Endothelial cell of umbilical vein (primary cell): ENCODE measurements around the gene DCAF6. TPM values are rescaled to one million over a fixed set of nuclear protein-coding genes. Genes with fewer than 3 reads are reported as not detected.

Experiments
- BruUV-seq: library from RNA; stranded (reverse); fragments of 400-500 nt; replicated peaks from 2 replicates; lab custom pipeline; 2021; lab: Mats Ljungman, UMichigan
- CTCF ChIA-PET: fragments of 300-600, 350-600 bp; sonication (Branson Sonifier 250); formaldehyde crosslinking; loops from one replicate; lab custom pipeline; 2021; ENCODE audit warnings: antibody characterized with exemption, inconsistent platforms; lab: Charles Lee
- POLR2A ChIA-PET: fragments of 300-600, 350-600 bp; sonication (Branson Sonifier 250); formaldehyde crosslinking; loops from one replicate; lab custom pipeline; 2021; ENCODE audit warnings: antibody characterized with exemption, inconsistent platforms; lab: Charles Lee
- DNase-seq: peaks from one replicate; pipeline ENCODE4 v3.0.0-alpha.2; 2011; ENCODE audit warnings: low read depth, low spot score
- FAIRE-seq: peaks from 2 replicates; lab custom pipeline; 2011; peaks lifted over from hg19 to GRCh38; lab: Jason Lieb, UNC
- H2AFZ ChIP-seq: 2 replicates; pipeline ENCODE4 v1.6.0; 2012; ENCODE audit warnings: low read depth, low read length, control low read depth, inconsistent platforms
- H3K27ac ChIP-seq: 2 replicates; pipeline ENCODE4 v1.5.1; 2011; ENCODE audit warnings: low read depth, mild to moderate bottlenecking, control low read depth, low read length, moderate library complexity; ENCODE audit not compliant: insufficient read depth
- H3K27me3 ChIP-seq, 2 experiments: 2 replicates each; pipeline versions ENCODE4 v1.6.0 to v1.6.1; 2011; ENCODE audit warnings: low read length in 2 of 2, mixed read lengths in 1 of 2; ENCODE audit not compliant: control insufficient read depth in 2 of 2, insufficient read depth in 2 of 2
- H3K36me3 ChIP-seq, 2 experiments: 2 replicates in 1 of 2; 3 replicates in 1 of 2; pipeline ENCODE4 v1.5.1; 2011; ENCODE audit warnings: low read length in 2 of 2, mild to moderate bottlenecking in 1 of 2, moderate library complexity in 1 of 2; ENCODE audit not compliant: control insufficient read depth in 2 of 2, insufficient read depth in 2 of 2; ENCODE audit errors: extremely low read depth in 1 of 2
- H3K4me1 ChIP-seq: 3 replicates; pipeline ENCODE4 v1.5.1; 2011; ENCODE audit warnings: mild to moderate bottlenecking, low read length; ENCODE audit not compliant: control insufficient read depth, insufficient read depth; ENCODE audit errors: extremely low read depth
- H3K4me2 ChIP-seq: 2 replicates; pipeline ENCODE4 v1.6.1; 2011; ENCODE audit warnings: low read length, control low read depth, mixed read lengths; ENCODE audit not compliant: insufficient read depth
- H3K4me3 ChIP-seq, 3 experiments: fragments of 200-600 bp in 1 of 3; sonication (generic), shearing (Covaris generic) in 1 of 3; replicated peaks in 1 of 3; 2 replicates each; pipeline ENCODE4 v1.5.1; 2011 to 2016; ENCODE audit warnings: control low read depth in 3 of 3, low read length in 3 of 3, mild to moderate bottlenecking in 2 of 3, inconsistent platforms in 1 of 3, low read depth in 1 of 3, moderate library complexity in 1 of 3; ENCODE audit not compliant: insufficient read depth in 1 of 3
- H3K79me2 ChIP-seq: 2 replicates; pipeline ENCODE4 v1.6.0; 2012; ENCODE audit warnings: low read length, inconsistent platforms; ENCODE audit not compliant: control insufficient read depth, insufficient read depth
- H3K9ac ChIP-seq: replicated peaks from 2 replicates; pipeline ENCODE3; 2011; ENCODE audit warnings: low read length, control low read depth; ENCODE audit not compliant: insufficient read depth; ENCODE audit errors: extremely low read depth
- H3K9me1 ChIP-seq: replicated peaks from 3 replicates; pipeline ENCODE4 v1.6.0; 2011; ENCODE audit warnings: mild to moderate bottlenecking, low read length; ENCODE audit not compliant: control insufficient read depth, insufficient read depth; ENCODE audit errors: extremely low read depth
- H3K9me3 ChIP-seq: replicated peaks from 2 replicates; pipeline ENCODE4 v1.5.1; 2012; ENCODE audit warnings: low read length, inconsistent platforms; ENCODE audit not compliant: control insufficient read depth, insufficient read depth
- H4K20me1 ChIP-seq: replicated peaks from 2 replicates; pipeline ENCODE3; 2011; ENCODE audit warnings: mild to moderate bottlenecking, low read length; ENCODE audit not compliant: control insufficient read depth, insufficient read depth; ENCODE audit errors: extremely low read depth
- EZH2 ChIP-seq: IDR thresholded peaks from 2 replicates; pipeline ENCODE4 v1.6.1; 2012; ENCODE audit warnings: borderline replicate concordance, low read depth, mild to moderate bottlenecking, moderate library complexity, low read length, inconsistent platforms; ENCODE audit not compliant: severe bottlenecking
- FOS ChIP-seq: IDR thresholded peaks from 2 replicates; pipeline ENCODE4 v1.6.1; 2011; ENCODE audit warnings: mild to moderate bottlenecking, low read length, moderate library complexity, borderline replicate concordance; ENCODE audit not compliant: insufficient read depth
- GATA2 ChIP-seq: IDR thresholded peaks from 2 replicates; pipeline ENCODE4 v1.7.0; 2011; ENCODE audit warnings: low read depth, mild to moderate bottlenecking, moderate library complexity, mixed read lengths, low read length; ENCODE audit not compliant: insufficient read length, insufficient read depth
- JUN ChIP-seq: IDR thresholded peaks from 2 replicates; pipeline ENCODE4 v1.6.1; 2011; ENCODE audit warnings: borderline replicate concordance, low read depth; ENCODE audit not compliant: insufficient read length, insufficient read depth
- MYC ChIP-seq: IDR thresholded peaks from one replicate; pipeline ENCODE4 v1.6.1; 2011; ENCODE audit warnings: mild to moderate bottlenecking, low read depth, low read length
- POLR2A ChIP-seq: IDR thresholded peaks from 2 replicates; pipeline ENCODE4 v1.6.1; 2012; ENCODE audit warnings: low read depth, mild to moderate bottlenecking, control low read depth, low read length
- POLR2AphosphoS5 ChIP-seq: IDR thresholded peaks from 2 replicates; pipeline ENCODE4 v1.6.1; 2012; ENCODE audit warnings: low read depth, mild to moderate bottlenecking, control low read depth, low read length, moderate library complexity; ENCODE audit not compliant: insufficient read depth
- dilution Hi-C: fragments of 300-500 bp; cut with MboI; formaldehyde crosslinking; loops from one replicate; pipeline ENCODE4 v1.15.0; 2019; ENCODE audit warnings: low sequenced_read_pairs; ENCODE audit not compliant: extremely low pct_ligation_motif_present
- intact Hi-C: fragments of 100-400 bp; cut with micrococcal nuclease; formaldehyde crosslinking; loops from one replicate; pipeline ENCODE4 v1.10.0; 2022
- polyA plus RNA-seq, 4 experiments: library from polyadenylated mRNA; depleted of rRNA in 3 of 4; stranded (reverse) in 3 of 4; unstranded in 1 of 4; fragments of >200 nt; gene quantifications; 2 replicates each; pipeline versions ENCODE4 v1.2.1 to v1.2.3, GENCODE V29; 2011 to 2012; ENCODE audit warnings: missing spikeins in 1 of 4
- total RNA-seq: library from RNA; stranded (reverse); gene quantifications from 2 replicates; pipeline ENCODE4 v1.2.3, GENCODE V29; 2021
- TF ChIP-seq, protein P1 (sequence below): IDR thresholded peaks from 2 replicates; pipeline ENCODE4 v1.6.1; 2011; ENCODE audit not compliant: insufficient read depth, insufficient read length
- TF ChIP-seq, protein P2 (sequence below), 2 donors: IDR thresholded peaks; 1 replicate in 1 of 2; 2 replicates in 1 of 2; pipeline ENCODE4 v1.5.1; 2011; ENCODE audit warnings: low read length in 2 of 2, mild to moderate bottlenecking in 2 of 2, moderate library complexity in 2 of 2, control low read depth in 1 of 2, inconsistent platforms in 1 of 2, low read depth in 1 of 2; ENCODE audit not compliant: insufficient read depth in 1 of 2; ENCODE audit errors: extremely low read depth in 1 of 2

Gene DCAF6
- total and polyA plus RNA-seq, 2 donors (not counting 3 experiments of a cell fraction or from before 2014, with no cell fraction given), result 28.6 to 39.4 TPM

- CTCF ChIA-PET, result no interaction called here
- TF ChIP-seq, protein P1, sequence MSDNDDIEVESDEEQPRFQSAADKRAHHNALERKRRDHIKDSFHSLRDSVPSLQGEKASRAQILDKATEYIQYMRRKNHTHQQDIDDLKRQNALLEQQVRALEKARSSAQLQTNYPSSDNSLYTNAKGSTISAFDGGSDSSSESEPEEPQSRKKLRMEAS, result no peak
- TF ChIP-seq EZH2 (no peak), FOS (no peak), POLR2A (no peak), MYC (no peak), GATA2 (no peak), JUN (no peak), POLR2AphosphoS5 (no peak)
- TF ChIP-seq, protein P2, sequence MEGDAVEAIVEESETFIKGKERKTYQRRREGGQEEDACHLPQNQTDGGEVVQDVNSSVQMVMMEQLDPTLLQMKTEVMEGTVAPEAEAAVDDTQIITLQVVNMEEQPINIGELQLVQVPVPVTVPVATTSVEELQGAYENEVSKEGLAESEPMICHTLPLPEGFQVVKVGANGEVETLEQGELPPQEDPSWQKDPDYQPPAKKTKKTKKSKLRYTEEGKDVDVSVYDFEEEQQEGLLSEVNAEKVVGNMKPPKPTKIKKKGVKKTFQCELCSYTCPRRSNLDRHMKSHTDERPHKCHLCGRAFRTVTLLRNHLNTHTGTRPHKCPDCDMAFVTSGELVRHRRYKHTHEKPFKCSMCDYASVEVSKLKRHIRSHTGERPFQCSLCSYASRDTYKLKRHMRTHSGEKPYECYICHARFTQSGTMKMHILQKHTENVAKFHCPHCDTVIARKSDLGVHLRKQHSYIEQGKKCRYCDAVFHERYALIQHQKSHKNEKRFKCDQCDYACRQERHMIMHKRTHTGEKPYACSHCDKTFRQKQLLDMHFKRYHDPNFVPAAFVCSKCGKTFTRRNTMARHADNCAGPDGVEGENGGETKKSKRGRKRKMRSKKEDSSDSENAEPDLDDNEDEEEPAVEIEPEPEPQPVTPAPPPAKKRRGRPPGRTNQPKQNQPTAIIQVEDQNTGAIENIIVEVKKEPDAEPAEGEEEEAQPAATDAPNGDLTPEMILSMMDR (IDR thresholded peaks at IDR 0.05; ENCODE audit: extremely low read depth in 1 of 2, insufficient read depth in 1 of 2, low read depth in 1 of 2, low read length in 2 of 2), result no peak
- Histone ChIP-seq H4K20me1 (no peaks in the 10 kb centered on the region), H3K27ac (no peak overlapping the region), H3K9ac (no peak overlapping the region), H3K9me1 (no peaks in the 10 kb centered on the region), H3K4me3 (no peak overlapping the region), H3K79me2 (no peaks in the 10 kb centered on the region), H3K9me3 (no peaks in the 10 kb centered on the region), H2AFZ (no peak overlapping the region), H3K4me1 (no peaks in the 10 kb centered on the region), H3K27me3 (no peaks in the 10 kb centered on the region), H3K4me2 (no peak overlapping the region), H3K36me3 (no peaks in the 10 kb centered on the region)
- no peak for FAIRE-seq
- DNase-seq, result no peak
- POLR2A ChIA-PET, result no interaction called here
- no TSS peak for BruUV-seq
- intact Hi-C loops, result no loop called here
- dilution Hi-C loops, result no loop called here
Measured at GRCh38 chr1:167997037-167997575, 60.6 kb downstream of the DCAF6 start.
